ENCODE data around the gene ZSWIM6. TPM values are rescaled to one million over a fixed set of nuclear protein-coding genes. Genes with fewer than 3 reads are reported as not detected.

ZSWIM6 gene
- total RNA-seq, 2 experiments from 2014 or later, result 0.06 to 0.17 TPM

- Histone ChIP-seq H3K4me3 (ENCODE audit: low read depth, low read length, poor library complexity, severe bottlenecking) (no peak overlapping the region), H3K9me2 (ENCODE audit: insufficient read depth, low read length) (no peaks in the 10 kb centered on the region), H3K9me3 (ENCODE audit: low read length) (no peaks in the 10 kb centered on the region), H2AFZ (ENCODE audit: low read length) (no peak overlapping the region), H3K79me2 (ENCODE audit: insufficient read depth, low read depth, low read length) (no peaks in the 10 kb centered on the region), H3K27ac (ENCODE audit: low read depth, low read length, poor library complexity, severe bottlenecking) (no peak overlapping the region), H4K20me1 (ENCODE audit: insufficient read depth, low read length) (no peaks in the 10 kb centered on the region), H3K36me3 (ENCODE audit: insufficient read depth, low read length) (no peaks in the 10 kb centered on the region), H3K4me2 (ENCODE audit: low read length) (no peak overlapping the region), H3K4me1 (ENCODE audit: insufficient read depth, low read length, poor library complexity, severe bottlenecking) (no peaks in the 10 kb centered on the region)
- ChIA-PET POLR2A (no interaction called here), CTCF (ENCODE audit: unreplicated experiment) (no interaction called here)
- TF ChIP-seq CTCF (conservative IDR thresholded peaks at IDR 0.05; ENCODE audit: low read length), result no peak
- no peak for TF ChIP-seq EZH2phosphoT487 (IDR thresholded peaks at IDR 0.05; ENCODE audit: borderline replicate concordance, low read depth, low read length)
- no peak for DNase-seq (ENCODE audit: low spot score)
- BruUV-seq (replicated peaks), result no TSS peak
- intact Hi-C loops (cut with micrococcal nuclease; ENCODE audit: unreplicated experiment), result no loop called here
Observed at GRCh38 chr5:61425918-61426317, 93.9 kb downstream of the ZSWIM6 start.

- no peaks in the 10 kb centered on the region for H3K4me1 ChIP-seq (ENCODE audit: insufficient read depth, low read length, poor library complexity, severe bottlenecking)
- no peak overlapping the region for H3K27ac ChIP-seq (ENCODE audit: low read depth, low read length, poor library complexity, severe bottlenecking)
- no peaks in the 10 kb centered on the region for H3K79me2 ChIP-seq (ENCODE audit: insufficient read depth, low read depth, low read length)
- H3K4me2 ChIP-seq (ENCODE audit: low read length), result no peak overlapping the region
- H3K36me3 ChIP-seq (ENCODE audit: insufficient read depth, low read length), result no peaks in the 10 kb centered on the region
- no TSS peak for BruUV-seq (replicated peaks)
- no peaks in the 10 kb centered on the region for H3K9me2 ChIP-seq (ENCODE audit: insufficient read depth, low read length)
- CTCF ChIA-PET (ENCODE audit: unreplicated experiment), result no interaction called here
- H4K20me1 ChIP-seq (ENCODE audit: insufficient read depth, low read length), result no peaks in the 10 kb centered on the region
- no peak overlapping the region for H2AFZ ChIP-seq (ENCODE audit: low read length)
- intact Hi-C loops (cut with micrococcal nuclease; ENCODE audit: unreplicated experiment), result no loop called here
- no peak for TF ChIP-seq CTCF (conservative IDR thresholded peaks at IDR 0.05; ENCODE audit: low read length)
- no peak for TF ChIP-seq EZH2phosphoT487 (IDR thresholded peaks at IDR 0.05; ENCODE audit: borderline replicate concordance, low read depth, low read length)
- DNase-seq (ENCODE audit: low spot score), result no peak
- H3K4me3 ChIP-seq (ENCODE audit: low read depth, low read length, poor library complexity, severe bottlenecking), result no peak overlapping the region
- H3K9me3 ChIP-seq (ENCODE audit: low read length), result no peaks in the 10 kb centered on the region
- POLR2A ChIA-PET, result no interaction called here
Observed at GRCh38 chr5:61429906-61430305, 97.8 kb downstream of the ZSWIM6 start.

GRCh38 chr5:61431923-61432620, 100.0 kb downstream of the ZSWIM6 start:
- no peaks in the 10 kb centered on the region for H4K20me1 ChIP-seq (ENCODE audit: insufficient read depth, low read length)
- intact Hi-C loops (cut with micrococcal nuclease; ENCODE audit: unreplicated experiment), result no loop called here
- H3K4me1 ChIP-seq (ENCODE audit: insufficient read depth, low read length, poor library complexity, severe bottlenecking), result no peaks in the 10 kb centered on the region
- H3K9me2 ChIP-seq (ENCODE audit: insufficient read depth, low read length), result no peaks in the 10 kb centered on the region
- no peak overlapping the region for H3K4me2 ChIP-seq (ENCODE audit: low read length)
- H3K27ac ChIP-seq (ENCODE audit: low read depth, low read length, poor library complexity, severe bottlenecking), result no peak overlapping the region
- no peak for DNase-seq (ENCODE audit: low spot score)
- no peak overlapping the region for H3K4me3 ChIP-seq (ENCODE audit: low read depth, low read length, poor library complexity, severe bottlenecking)
- ChIA-PET POLR2A (interaction anchor here (0.7 kb wide), 1 partner anchor 166 kb away, joined by 3 read pairs; no protein-coding TSS in a partner anchor), CTCF (ENCODE audit: unreplicated experiment) (no interaction called here)
- no peaks in the 10 kb centered on the region for H3K79me2 ChIP-seq (ENCODE audit: insufficient read depth, low read depth, low read length)
- no TSS peak for BruUV-seq (replicated peaks)
- H2AFZ ChIP-seq (ENCODE audit: low read length), result no peak overlapping the region
- TF ChIP-seq EZH2phosphoT487 (IDR thresholded peaks at IDR 0.05; ENCODE audit: borderline replicate concordance, low read depth, low read length), result no peak
- TF ChIP-seq CTCF (conservative IDR thresholded peaks at IDR 0.05; ENCODE audit: low read length), result no peak
- H3K9me3 ChIP-seq (ENCODE audit: low read length), result no peaks in the 10 kb centered on the region
- H3K36me3 ChIP-seq (ENCODE audit: insufficient read depth, low read length), result no peaks in the 10 kb centered on the region
